Measurements from ENCODE around the gene SPARC.

SPARC gene

GRCh38 chr5:151677776-151678545 lies 8.8 kb downstream of the SPARC start:
- DNase-seq, result no peak

GRCh38 chr5:151676719-151677118 lies 10.0 kb downstream of the SPARC start:
- DNase-seq, result no peak

- DNase-seq, result no peak
Measured at GRCh38 chr5:151676314-151676712, 10.4 kb downstream of the SPARC start.

GRCh38 chr5:151675611-151676313 lies 11.0 kb downstream of the SPARC start:
- no peak for DNase-seq

- DNase-seq, result no peak
Measured at GRCh38 chr5:151674626-151675610, 11.8 kb downstream of the SPARC start.

GRCh38 chr5:151673421-151673820 lies 13.3 kb downstream of the SPARC start:
- no peak for DNase-seq

- DNase-seq, result no peak
Measured at GRCh38 chr5:151672516-151672915, 14.2 kb downstream of the SPARC start.

- DNase-seq, result no peak
Measured at GRCh38 chr5:151671950-151672349, 14.8 kb downstream of the SPARC start.

- DNase-seq, result no peak
Measured at GRCh38 chr5:151670953-151671636, 15.6 kb downstream of the SPARC start.

- DNase-seq, result no peak
Measured at GRCh38 chr5:151670083-151670686, 16.5 kb downstream of the SPARC start.

- no peak for DNase-seq
Measured at GRCh38 chr5:151667083-151667482, 19.6 kb downstream of the SPARC start.

- no peak for DNase-seq
Measured at GRCh38 chr5:151665613-151666012, 21.1 kb downstream of the SPARC start.

GRCh38 chr5:151664694-151665585 lies 21.8 kb downstream of the SPARC start:
- no peak for DNase-seq

GRCh38 chr5:151663617-151664293 lies 23.0 kb downstream of the SPARC start:
- no peak for DNase-seq

- no peak for DNase-seq
Measured at GRCh38 chr5:151662805-151663204, 23.9 kb downstream of the SPARC start.

GRCh38 chr5:151661968-151662732 lies 24.6 kb downstream of the SPARC start:
- DNase-seq, result peak; percentile 52

- DNase-seq, result no peak
Measured at GRCh38 chr5:151660616-151661495, 25.9 kb downstream of the SPARC start.

GRCh38 chr5:151659001-151659754 lies 27.5 kb downstream of the SPARC start:
- DNase-seq, result peak; percentile 58

Measured in NCI-H526 treated with DMSO at 0.1 percent for 48 hours (cell line).